Activated CD8-positive, alpha-beta T cell treated with anti-CD3 and anti-CD28 coated beads for 36 hours (primary cell): ENCODE measurements around the gene MMP21. TPM values are rescaled to one million over a fixed set of nuclear protein-coding genes. Genes with fewer than 3 reads are reported as not detected.
A peak's percentile ranks its signal among the peaks of the same experiment; 100 is the strongest.

ENCODE experiments used
- ATAC-seq: fragments of 200-7000 bp; cut with Tn5 transposase; one replicate; pipeline ENCODE4 v1.10.0; 2021; ENCODE audit warnings: mild to moderate bottlenecking, moderate library complexity
- CTCF ChIA-PET: fragments of 350-600 bp; sonication (Branson Sonifier 250); formaldehyde crosslinking; loops from one replicate; lab custom pipeline; 2021; ENCODE audit warnings: antibody characterized with exemption; lab: Charles Lee
- POLR2A ChIA-PET: fragments of 350-600 bp; sonication (Branson Sonifier 250); formaldehyde crosslinking; loops from one replicate; lab custom pipeline; 2021; ENCODE audit warnings: antibody characterized with exemption; lab: Charles Lee
- DNase-seq: peaks from one replicate; pipeline ENCODE4 v3.0.0-alpha.2; 2020
- H3K27ac Mint-ChIP-seq: one replicate; pipeline ENCODE4 v1.8.0; 2021; ENCODE audit warnings: mild to moderate bottlenecking, mixed read lengths
- H3K27me3 Mint-ChIP-seq: one replicate; pipeline ENCODE4 v1.8.0; 2021; ENCODE audit warnings: mixed read lengths
- H3K36me3 Mint-ChIP-seq: one replicate; pipeline ENCODE4 v1.8.0; 2021; ENCODE audit warnings: low read depth, mixed read lengths
- H3K4me1 Mint-ChIP-seq: one replicate; pipeline ENCODE4 v1.8.0; 2021; ENCODE audit warnings: low read depth, mixed read lengths
- H3K4me3 Mint-ChIP-seq: one replicate; pipeline ENCODE4 v1.8.0; 2021; ENCODE audit warnings: mild to moderate bottlenecking, moderate library complexity, mixed read lengths
- H3K9me3 Mint-ChIP-seq: one replicate; pipeline ENCODE4 v1.8.0; 2021; ENCODE audit warnings: mixed read lengths
- CTCF ChIP-seq: fragments of 200-600 bp; IDR thresholded peaks from one replicate; pipeline ENCODE4 v1.8.0; 2022; ENCODE audit warnings: antibody characterized with exemption, mild to moderate bottlenecking
- intact Hi-C: fragments of 100-400 bp; cut with micrococcal nuclease; formaldehyde crosslinking; loops from one replicate; pipeline ENCODE4 v1.10.0; 2022
- microRNA-seq: library from miRNA; unstranded; fragments of <30 nt; microRNA quantifications from one replicate; pipeline ENCODE4 v1.2.0, GENCODE V29; 2022; ENCODE audit warnings: borderline microRNAs expressed, borderline replicate concordance
- total RNA-seq, 2 experiments: library from RNA; stranded (reverse); gene quantifications; one replicate each; pipeline ENCODE4 v1.2.3, GENCODE V29; 2021

The MMP21 gene
- total RNA-seq, 2 experiments from 2014 or later = not detected

- ATAC-seq = no peak
- peaks cover 33% of the 10 kb centered on the region for H3K36me3 Mint-ChIP-seq
- intact Hi-C loops = no loop called here
- H3K9me3 Mint-ChIP-seq = peaks cover 2% of the 10 kb centered on the region
- H3K27me3 Mint-ChIP-seq = no peaks in the 10 kb centered on the region
- ChIA-PET CTCF (no interaction called here), POLR2A (no interaction called here)
- peak overlapping the region; percentile 98 for H3K27ac Mint-ChIP-seq
- peak overlapping the region; percentile 97 for H3K4me3 Mint-ChIP-seq
- DNase-seq = no peak
- TF ChIP-seq CTCF = no peak
- H3K4me1 Mint-ChIP-seq = peaks cover 21% of the 10 kb centered on the region
Measured at GRCh38 chr10:125720002-125720382, 55.6 kb downstream of the MMP21 start.

DNA sequence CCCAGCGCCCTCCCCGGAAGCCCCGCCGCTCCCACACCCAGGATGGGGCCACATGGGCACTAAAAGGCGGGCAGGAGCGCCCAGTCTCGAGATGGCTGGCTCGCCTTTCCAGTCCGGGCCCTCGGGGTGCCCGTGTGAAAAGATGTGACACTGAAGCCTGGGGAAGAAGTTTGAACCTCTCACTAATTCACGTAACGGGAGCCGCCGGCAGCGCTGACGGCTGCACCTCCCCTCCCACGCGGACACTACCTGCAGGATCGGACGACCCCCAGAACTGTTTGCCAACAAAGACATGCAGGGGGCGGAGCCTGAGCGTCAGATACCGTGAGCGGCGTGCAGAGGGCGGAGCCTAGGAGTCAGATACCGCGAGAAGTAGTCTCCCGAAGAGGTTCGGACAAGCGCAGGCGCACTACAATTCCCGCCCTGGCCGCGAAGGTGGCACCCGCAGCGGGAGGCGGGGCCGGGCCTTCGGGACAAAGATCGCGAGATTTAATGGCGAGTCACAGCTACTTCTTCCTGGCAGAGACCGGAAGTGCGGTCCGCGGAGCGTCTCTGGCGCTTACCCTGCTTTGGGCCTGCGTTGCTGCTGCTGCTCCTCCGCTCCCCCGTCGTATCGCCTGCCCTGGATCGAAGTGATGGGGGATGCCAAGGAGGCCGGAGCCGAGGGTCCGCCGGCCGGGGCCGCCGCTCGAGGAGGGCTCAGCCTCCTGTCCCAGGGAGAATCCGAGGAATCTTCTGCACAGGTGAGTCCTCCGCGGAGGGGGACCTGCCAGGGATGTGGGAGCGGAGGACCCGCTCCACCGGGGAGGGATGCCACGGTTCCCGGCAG is 56.2 kb downstream of the MMP21 start, which contains the start of gene EDRF1:
Gene EDRF1 (plus strand): TSS at position 537 of the 829 bp plus-strand sequence. CDS start 99 bp downstream, at position 636.
- Mint-ChIP-seq H3K36me3 (peaks cover 27% of the 10 kb centered on the region), H3K27me3 (no peaks in the 10 kb centered on the region), H3K9me3 (peaks cover 2% of the 10 kb centered on the region), H3K4me3 (peak within 1 kb of the TSS; percentile 97), H3K4me1 (peaks cover 21% of the 10 kb centered on the region), H3K27ac (peak within 1 kb of the TSS; percentile 98)
- no peak for TF ChIP-seq CTCF
- POLR2A ChIA-PET = no interaction called here
- peak; percentile 99 for DNase-seq
- intact Hi-C loops = no loop called here
- peak; percentile 98 for ATAC-seq
- CTCF ChIA-PET = no interaction called here

Small RNAs within 50 kb of the gene (microRNA-seq; reads per million reads assigned to microRNA genes)
- gene MIR4484 = 3.9 reads per million, percentile 13 among the genes with 10 or more reads in this experiment

Other genes starting within 250 kb of the MMP21 start
- gene TEX36, start 92.7 kb downstream of the MMP21 start, total RNA-seq = not detected
- 10 to 100 TPM; 26.3 to 26.4 TPM for gene EDRF1, start 56.1 kb downstream of the MMP21 start, total RNA-seq
- 10 to 100 TPM; 30.9 to 35.4 TPM for gene UROS, start 47.4 kb upstream of the MMP21 start, total RNA-seq
- 100 to 1,000 TPM; 113 to 117 TPM for gene BCCIP, start 47.7 kb upstream of the MMP21 start, total RNA-seq
- 10 to 100 TPM; 26.6 to 27.8 TPM for gene DHX32, start 105.5 kb upstream of the MMP21 start, total RNA-seq
- under 1 TPM; 0.45 to 0.58 TPM for gene FANK1, start 120.7 kb upstream of the MMP21 start, total RNA-seq